DND-41 (cell line): ENCODE results near the gene NR6A1.

Source experiments
- ATAC-seq: fragments of 200-7000 bp; cut with Tn5 transposase; 3 replicates; pipeline ENCODE4 v1.9.1; 2021; ENCODE audit warnings: low read depth; ENCODE audit not compliant: insufficient read depth
- DNase-seq: peaks from one replicate; pipeline ENCODE4 v3.0.0-alpha.2; 2020
- H2AFZ ChIP-seq: 2 replicates; pipeline ENCODE4 v1.6.0; 2012; ENCODE audit warnings: low read depth, low read length
- H3K27ac ChIP-seq: 2 replicates; pipeline ENCODE4 v1.5.1; 2012; ENCODE audit warnings: low read length, inconsistent platforms
- H3K27me3 ChIP-seq: fragments of 200-600 bp; sonication (generic); 2 replicates; pipeline ENCODE4 v1.6.0; 2012; ENCODE audit warnings: low read length, mild to moderate bottlenecking, inconsistent platforms; ENCODE audit not compliant: insufficient read depth, poor library complexity
- H3K36me3 ChIP-seq: 2 replicates; pipeline ENCODE4 v1.5.1; 2012; ENCODE audit warnings: low read length, inconsistent platforms; ENCODE audit not compliant: insufficient read depth
- H3K4me1 ChIP-seq: 2 replicates; pipeline ENCODE4 v1.5.1; 2012; ENCODE audit warnings: mild to moderate bottlenecking, low read length; ENCODE audit not compliant: insufficient read depth
- H3K4me2 ChIP-seq: 2 replicates; pipeline ENCODE4 v1.6.0; 2012; ENCODE audit warnings: mild to moderate bottlenecking, moderate library complexity, low read length, inconsistent platforms; ENCODE audit not compliant: insufficient read depth
- H3K4me3 ChIP-seq, 2 experiments: fragments of 200-600 bp in 1 of 2; shearing (Covaris generic) in 1 of 2; 2 replicates each; pipeline ENCODE4 v1.5.1; 2012 to 2016; ENCODE audit warnings: inconsistent platforms in 2 of 2, low read length in 2 of 2, mild to moderate bottlenecking in 2 of 2, low read depth in 1 of 2, moderate library complexity in 1 of 2
- H3K79me2 ChIP-seq: 2 replicates; pipeline ENCODE4 v1.6.0; 2012; ENCODE audit warnings: low read length, inconsistent platforms; ENCODE audit not compliant: insufficient read depth
- H3K9ac ChIP-seq: 2 replicates; pipeline ENCODE4 v1.6.0; 2012; ENCODE audit warnings: low read depth, mild to moderate bottlenecking, inconsistent platforms, low read length, moderate library complexity
- H3K9me3 ChIP-seq: 2 replicates; pipeline ENCODE4 v1.5.1; 2012; ENCODE audit warnings: low read length, moderate library complexity, mild to moderate bottlenecking, inconsistent platforms; ENCODE audit not compliant: insufficient read depth, severe bottlenecking
- H4K20me1 ChIP-seq: 2 replicates; pipeline ENCODE4 v1.6.0; 2012; ENCODE audit warnings: low read length; ENCODE audit not compliant: insufficient read depth
- EZH2 ChIP-seq: IDR thresholded peaks from 3 replicates; pipeline ENCODE4 v1.6.1; 2012; ENCODE audit warnings: borderline replicate concordance, low read depth, mild to moderate bottlenecking, moderate library complexity, low read length, inconsistent platforms; ENCODE audit not compliant: severe bottlenecking
- TF ChIP-seq, protein P1 (sequence below): IDR thresholded peaks from 2 replicates; pipeline ENCODE4 v1.5.1; 2012; ENCODE audit warnings: borderline replicate concordance, low read length, moderate library complexity, mild to moderate bottlenecking; ENCODE audit not compliant: poor library complexity, severe bottlenecking; ENCODE audit errors: extremely low read depth

NR6A1 gene

DNA sequence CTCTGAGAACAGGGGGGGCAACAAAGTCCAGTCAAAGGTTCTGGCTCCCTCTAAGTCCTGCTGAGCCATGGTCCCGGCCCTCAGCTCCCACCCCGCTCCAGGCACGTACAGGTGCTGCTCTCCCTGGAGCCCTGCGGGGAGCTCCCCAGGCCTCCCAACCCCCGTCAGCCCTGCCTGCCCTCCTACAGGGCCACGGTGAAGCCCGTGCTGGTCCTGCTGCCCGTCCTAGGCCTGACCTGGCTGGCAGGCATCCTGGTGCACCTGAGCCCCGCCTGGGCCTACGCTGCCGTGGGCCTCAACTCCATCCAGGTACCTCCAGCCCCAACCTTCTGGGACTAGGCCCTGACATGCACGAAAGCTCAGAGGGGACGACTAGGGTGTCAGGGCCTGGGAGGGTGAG, 300.8 kb downstream of the NR6A1 start:
- Histone ChIP-seq H2AFZ (no peak overlapping the region), H3K4me3 (no peak overlapping the region), H3K4me2 (no peak overlapping the region), H3K27ac (no peak overlapping the region), H3K36me3 (no peaks in the 10 kb centered on the region), H4K20me1 (no peaks in the 10 kb centered on the region), H3K4me1 (no peaks in the 10 kb centered on the region), H3K27me3 (no peaks in the 10 kb centered on the region), H3K9ac (no peak overlapping the region), H3K9me3 (no peaks in the 10 kb centered on the region), H3K79me2 (no peaks in the 10 kb centered on the region)
- TF ChIP-seq EZH2, result no peak
- TF ChIP-seq, protein P1, sequence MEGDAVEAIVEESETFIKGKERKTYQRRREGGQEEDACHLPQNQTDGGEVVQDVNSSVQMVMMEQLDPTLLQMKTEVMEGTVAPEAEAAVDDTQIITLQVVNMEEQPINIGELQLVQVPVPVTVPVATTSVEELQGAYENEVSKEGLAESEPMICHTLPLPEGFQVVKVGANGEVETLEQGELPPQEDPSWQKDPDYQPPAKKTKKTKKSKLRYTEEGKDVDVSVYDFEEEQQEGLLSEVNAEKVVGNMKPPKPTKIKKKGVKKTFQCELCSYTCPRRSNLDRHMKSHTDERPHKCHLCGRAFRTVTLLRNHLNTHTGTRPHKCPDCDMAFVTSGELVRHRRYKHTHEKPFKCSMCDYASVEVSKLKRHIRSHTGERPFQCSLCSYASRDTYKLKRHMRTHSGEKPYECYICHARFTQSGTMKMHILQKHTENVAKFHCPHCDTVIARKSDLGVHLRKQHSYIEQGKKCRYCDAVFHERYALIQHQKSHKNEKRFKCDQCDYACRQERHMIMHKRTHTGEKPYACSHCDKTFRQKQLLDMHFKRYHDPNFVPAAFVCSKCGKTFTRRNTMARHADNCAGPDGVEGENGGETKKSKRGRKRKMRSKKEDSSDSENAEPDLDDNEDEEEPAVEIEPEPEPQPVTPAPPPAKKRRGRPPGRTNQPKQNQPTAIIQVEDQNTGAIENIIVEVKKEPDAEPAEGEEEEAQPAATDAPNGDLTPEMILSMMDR, result no peak
- ATAC-seq (no peak), DNase-seq (no peak)

DNA sequence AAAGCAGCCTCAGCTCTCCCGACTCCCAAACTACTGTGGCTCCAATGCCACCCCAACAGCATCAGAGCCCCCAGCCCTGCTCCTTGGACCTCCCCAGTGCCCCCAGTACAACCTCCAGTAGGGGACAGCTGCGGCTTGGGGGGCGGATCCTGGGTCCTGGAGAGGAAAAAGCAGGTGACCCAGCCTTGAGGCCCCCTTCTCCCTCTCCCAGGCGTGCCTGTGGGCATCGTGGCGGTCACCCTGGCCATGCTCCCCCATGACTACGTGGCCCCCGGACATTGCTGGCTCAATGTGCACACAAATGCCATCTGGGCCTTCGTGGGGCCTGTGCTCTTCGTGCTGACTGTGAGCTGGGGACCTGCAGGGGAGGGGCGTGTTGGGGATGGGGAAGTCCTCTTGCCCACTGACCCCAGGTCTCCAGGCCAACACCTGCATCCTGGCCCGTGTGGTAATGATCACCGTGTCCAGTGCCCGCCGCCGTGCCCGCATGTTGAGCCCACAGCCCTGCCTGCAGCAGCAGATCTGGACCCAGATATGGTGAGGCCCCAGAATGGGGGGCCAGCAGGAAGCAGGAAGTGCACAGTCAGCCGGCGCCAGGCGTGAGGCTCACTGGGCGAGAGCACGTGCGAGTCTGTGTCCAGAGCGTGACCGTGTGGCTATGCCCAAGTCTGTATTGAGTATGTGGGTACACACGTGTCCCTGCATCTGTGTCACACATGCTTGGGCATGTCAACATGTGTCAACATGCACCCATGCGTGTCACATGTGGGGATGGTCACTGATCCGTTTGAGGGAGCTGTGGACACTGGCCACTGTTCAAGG, 301.9 kb downstream of the NR6A1 start:
- ATAC-seq (no peak), DNase-seq (no peak)
- Histone ChIP-seq H2AFZ (no peak overlapping the region), H3K4me1 (no peaks in the 10 kb centered on the region), H3K79me2 (no peaks in the 10 kb centered on the region), H3K27ac (no peak overlapping the region), H3K4me2 (no peak overlapping the region), H3K9me3 (no peaks in the 10 kb centered on the region), H3K27me3 (no peaks in the 10 kb centered on the region), H4K20me1 (no peaks in the 10 kb centered on the region), H3K36me3 (no peaks in the 10 kb centered on the region), H3K9ac (no peak overlapping the region), H3K4me3 (no peak overlapping the region)
- TF ChIP-seq EZH2, result no peak
- TF ChIP-seq, protein P1, result no peak

DNA sequence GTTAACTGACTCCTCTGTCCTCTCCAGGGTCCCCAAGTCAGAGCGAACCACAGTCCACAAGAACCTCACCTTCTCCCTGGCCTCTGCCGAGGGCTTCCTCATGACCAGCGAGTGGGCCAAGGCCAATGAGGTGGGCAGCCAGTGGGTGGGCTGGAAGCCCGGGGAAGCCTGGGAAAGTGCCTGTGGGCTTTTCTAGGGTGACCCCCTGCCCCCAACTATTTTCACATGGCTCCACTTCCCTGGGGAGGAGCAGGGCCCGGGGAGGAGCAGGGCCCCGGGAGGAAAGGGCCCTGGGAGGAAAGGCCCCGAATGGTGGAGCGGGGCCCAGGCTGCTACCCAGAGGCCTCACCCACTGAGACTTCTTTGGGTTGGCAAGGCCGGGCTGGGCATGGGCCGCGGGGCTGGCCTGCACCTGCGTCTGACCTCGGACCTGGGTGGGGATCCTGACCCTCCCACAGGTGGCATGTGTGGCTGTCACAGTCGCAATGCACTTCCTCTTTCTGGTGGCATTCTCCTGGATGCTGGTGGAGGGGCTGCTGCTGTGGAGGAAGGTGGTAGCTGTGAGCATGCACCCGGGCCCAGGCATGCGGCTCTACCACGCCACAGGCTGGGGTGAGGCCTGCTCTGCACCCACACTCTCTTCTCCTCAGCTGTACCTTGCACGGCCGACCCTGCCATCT, 302.9 kb downstream of the NR6A1 start:
- ATAC-seq, result no peak

More for the DNA sequence above, 302.9 kb downstream of the NR6A1 start:
- no peaks in the 10 kb centered on the region for H3K9me3 ChIP-seq
- DNase-seq, result no peak
- no peaks in the 10 kb centered on the region for H3K27me3 ChIP-seq
- H3K27ac ChIP-seq, result no peak overlapping the region
- H3K36me3 ChIP-seq, result no peaks in the 10 kb centered on the region
- H4K20me1 ChIP-seq, result no peaks in the 10 kb centered on the region
- no peak overlapping the region for H2AFZ ChIP-seq
- no peaks in the 10 kb centered on the region for H3K79me2 ChIP-seq
- H3K4me3 ChIP-seq, result no peak overlapping the region
- no peaks in the 10 kb centered on the region for H3K4me1 ChIP-seq
- H3K9ac ChIP-seq, result no peak overlapping the region
- TF ChIP-seq, protein P1, result no peak
- TF ChIP-seq EZH2, result no peak
- H3K4me2 ChIP-seq, result no peak overlapping the region
